ENCODE results near the gene GNAL. TPM values are rescaled to one million over a fixed set of nuclear protein-coding genes. Genes with fewer than 3 reads are reported as not detected.
A peak's percentile ranks its signal among the peaks of the same experiment; 100 is the strongest.

GNAL gene
- total RNA-seq, 6 donors from 2014 or later: 1.00 to 6.7 (median 3.5) TPM

DNA sequence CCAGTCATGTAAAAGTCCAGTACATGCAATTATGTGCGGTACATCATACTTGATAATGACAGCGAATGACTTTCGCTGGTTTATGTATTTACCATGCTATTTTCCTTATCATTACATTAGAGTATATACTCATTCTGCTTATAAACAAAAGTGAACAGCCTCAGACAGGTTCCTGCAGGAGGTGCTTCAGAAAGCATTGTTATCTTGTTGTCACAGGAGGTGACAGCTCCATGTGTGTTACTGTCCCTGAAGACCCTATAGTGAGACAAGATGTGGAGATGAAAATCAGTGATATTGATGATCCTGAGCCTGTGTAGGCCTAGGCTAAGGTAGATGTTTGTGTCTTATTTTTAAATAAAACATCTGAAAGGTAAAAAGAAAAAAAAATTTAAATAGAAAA, 234.4 kb downstream of the GNAL start:
- 64 to 97% methylated on average over 3 of the region's 3 CpGs for WGBS, 2 donors
- Histone ChIP-seq H3K27me3 (no peaks in the 10 kb centered on the region), H3K4me1 (peaks cover 0 to 3% (median 0%) of the 10 kb centered on the region in 4 donors), H3K4me3 (no peak overlapping the region), H3K9me3 (no peaks in the 10 kb centered on the region), H3K36me3 (no peaks in the 10 kb centered on the region), H3K27ac (no peak overlapping the region)
- DNase-seq (no peak), ATAC-seq (ENCODE audit: low FRiP score in 2 of 2) (no peak)
- TF ChIP-seq POLR2A (IDR thresholded peaks at IDR 0.05): no peak
- TF ChIP-seq, protein P1, sequence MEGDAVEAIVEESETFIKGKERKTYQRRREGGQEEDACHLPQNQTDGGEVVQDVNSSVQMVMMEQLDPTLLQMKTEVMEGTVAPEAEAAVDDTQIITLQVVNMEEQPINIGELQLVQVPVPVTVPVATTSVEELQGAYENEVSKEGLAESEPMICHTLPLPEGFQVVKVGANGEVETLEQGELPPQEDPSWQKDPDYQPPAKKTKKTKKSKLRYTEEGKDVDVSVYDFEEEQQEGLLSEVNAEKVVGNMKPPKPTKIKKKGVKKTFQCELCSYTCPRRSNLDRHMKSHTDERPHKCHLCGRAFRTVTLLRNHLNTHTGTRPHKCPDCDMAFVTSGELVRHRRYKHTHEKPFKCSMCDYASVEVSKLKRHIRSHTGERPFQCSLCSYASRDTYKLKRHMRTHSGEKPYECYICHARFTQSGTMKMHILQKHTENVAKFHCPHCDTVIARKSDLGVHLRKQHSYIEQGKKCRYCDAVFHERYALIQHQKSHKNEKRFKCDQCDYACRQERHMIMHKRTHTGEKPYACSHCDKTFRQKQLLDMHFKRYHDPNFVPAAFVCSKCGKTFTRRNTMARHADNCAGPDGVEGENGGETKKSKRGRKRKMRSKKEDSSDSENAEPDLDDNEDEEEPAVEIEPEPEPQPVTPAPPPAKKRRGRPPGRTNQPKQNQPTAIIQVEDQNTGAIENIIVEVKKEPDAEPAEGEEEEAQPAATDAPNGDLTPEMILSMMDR (IDR thresholded peaks at IDR 0.05): no peak
- TF ChIP-seq POLR2AphosphoS5 (IDR thresholded peaks at IDR 0.05): no peak
- no peak for TF ChIP-seq EP300 (IDR thresholded peaks at IDR 0.05)

DNA sequence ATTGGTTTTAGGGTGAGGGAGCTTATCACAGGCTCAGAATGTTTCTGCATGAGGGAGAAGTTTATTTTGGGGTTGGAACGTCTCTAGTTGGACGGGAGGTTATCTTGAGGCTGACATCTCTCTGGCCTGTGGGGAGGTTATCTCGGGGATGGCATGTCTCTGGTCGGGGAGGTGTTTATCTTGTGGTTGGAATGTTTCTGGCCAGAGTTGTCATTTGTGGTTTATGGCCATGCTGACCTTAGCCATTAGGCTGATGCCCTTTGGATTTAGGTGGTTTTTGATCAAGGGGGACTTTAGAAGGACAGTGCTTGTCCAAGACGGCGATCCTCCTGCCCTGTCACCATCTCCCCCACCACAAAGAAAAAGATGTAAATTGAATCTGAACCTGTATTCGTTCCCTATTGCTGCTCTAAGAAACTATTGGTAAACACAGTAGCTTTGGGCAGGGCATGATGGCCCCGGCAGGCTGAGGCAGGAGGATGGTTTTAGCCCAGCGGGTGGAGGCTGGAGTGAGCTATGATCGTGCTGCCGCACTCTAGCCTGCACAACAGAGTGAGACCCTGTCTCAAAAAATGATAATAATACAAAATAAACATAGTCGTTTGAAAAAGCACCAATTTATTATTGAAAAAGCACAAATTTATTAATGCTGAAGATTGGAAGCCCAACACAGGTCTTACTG, 236.9 kb downstream of the GNAL start:
- Histone ChIP-seq H3K36me3 (no peaks in the 10 kb centered on the region), H3K27me3 (no peaks in the 10 kb centered on the region), H3K27ac (no peak overlapping the region), H3K4me1 (peaks cover 0 to 3% (median 0%) of the 10 kb centered on the region in 4 donors), H3K4me3 (no peak overlapping the region), H3K9me3 (no peaks in the 10 kb centered on the region)
- 76 to 79% methylated on average over 11 to 12 of the region's 12 CpGs for WGBS, 2 donors
- no peak for DNase-seq
- no peak for TF ChIP-seq POLR2A (IDR thresholded peaks at IDR 0.05)
- no peak for TF ChIP-seq EP300 (IDR thresholded peaks at IDR 0.05)
- TF ChIP-seq POLR2AphosphoS5 (IDR thresholded peaks at IDR 0.05): no peak
- TF ChIP-seq, protein P1 (IDR thresholded peaks at IDR 0.05): no peak
- ATAC-seq (ENCODE audit: low FRiP score in 2 of 2): no peak

DNA sequence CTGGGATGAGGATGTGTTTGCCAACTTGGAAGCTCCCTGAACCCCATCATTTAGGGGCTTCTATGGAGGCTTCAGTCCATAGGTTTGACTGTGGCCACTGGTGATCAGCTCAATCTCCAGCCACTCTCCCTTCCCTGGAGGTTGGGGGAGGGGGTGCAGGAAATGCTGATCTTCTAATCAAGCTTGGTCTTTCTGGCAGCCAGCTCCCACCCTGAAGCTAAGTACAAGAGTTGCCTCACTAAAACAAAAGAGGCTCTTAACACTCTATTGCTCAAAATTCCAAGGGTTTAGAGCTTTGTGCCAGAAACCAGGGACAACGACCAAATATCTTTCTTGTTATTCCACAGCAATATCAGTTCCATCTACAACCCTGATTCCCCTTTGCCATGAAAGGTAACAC, 238.4 kb downstream of the GNAL start:
- Histone ChIP-seq H3K4me3 (no peak overlapping the region), H3K27me3 (no peaks in the 10 kb centered on the region), H3K9me3 (no peaks in the 10 kb centered on the region), H3K4me1 (peaks cover 0 to 3% (median 0%) of the 10 kb centered on the region in 4 donors), H3K27ac (no peak overlapping the region), H3K36me3 (no peaks in the 10 kb centered on the region)
- WGBS, 2 donors: 0 to 52% methylated on average over 1 of the region's 1 CpG
- DNase-seq: peak in 1 of 2 donors; percentile 60
- TF ChIP-seq EP300 (IDR thresholded peaks at IDR 0.05) (no peak), POLR2AphosphoS5 (IDR thresholded peaks at IDR 0.05) (no peak), POLR2A (IDR thresholded peaks at IDR 0.05) (no peak)
- TF ChIP-seq, protein P1 (IDR thresholded peaks at IDR 0.05): no peak
- no peak for ATAC-seq (ENCODE audit: low FRiP score in 2 of 2)

DNA sequence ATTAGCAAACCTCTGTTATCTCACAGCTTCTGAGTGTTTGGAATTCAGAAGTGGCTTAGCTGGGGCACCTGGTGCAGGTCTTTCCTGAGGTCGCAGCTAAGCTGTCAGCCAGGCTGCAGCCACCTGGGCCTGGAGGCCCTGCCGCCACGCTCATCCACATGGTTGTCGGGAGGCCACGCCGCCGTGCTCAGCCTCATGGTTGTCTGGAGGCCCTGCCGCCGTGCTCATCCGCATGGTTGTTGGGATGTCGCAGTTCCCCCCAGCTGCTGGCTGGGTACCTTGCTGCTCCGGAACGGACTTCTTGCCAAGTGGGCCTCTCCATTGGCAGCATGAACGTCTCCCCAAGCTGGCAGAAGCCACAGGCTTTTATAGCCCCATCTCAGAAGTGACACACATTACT, 243.3 kb downstream of the GNAL start:
- Histone ChIP-seq H3K27ac (no peak overlapping the region), H3K4me3 (no peak overlapping the region), H3K36me3 (no peaks in the 10 kb centered on the region), H3K4me1 (no peaks in the 10 kb centered on the region), H3K27me3 (no peaks in the 10 kb centered on the region), H3K9me3 (no peaks in the 10 kb centered on the region)
- peak in 1 of 2 donors; percentile 78 for DNase-seq
- no peak for TF ChIP-seq POLR2AphosphoS5 (IDR thresholded peaks at IDR 0.05)
- TF ChIP-seq, protein P1 (IDR thresholded peaks at IDR 0.05): no peak
- no peak for TF ChIP-seq EP300 (IDR thresholded peaks at IDR 0.05)
- no peak for TF ChIP-seq POLR2A (IDR thresholded peaks at IDR 0.05)
- 91 to 93% methylated on average over 8 to 10 of the region's 14 CpGs for WGBS, 2 donors
- ATAC-seq (ENCODE audit: low FRiP score in 2 of 2): peak in 1 of 2 donors; percentile 26

Other genes starting within 250 kb of the GNAL start
- not detected for gene SLC35G4, start 79.7 kb upstream of the GNAL start, total RNA-seq
- gene CHMP1B, start 162.1 kb downstream of the GNAL start, total RNA-seq: 10 to 100 TPM; 29.3 to 61.4 (median 50.0) TPM
- gene MPPE1, start 219.1 kb downstream of the GNAL start, total RNA-seq: 100 to 1,000 TPM in 1 of 6 donors, 10 to 100 TPM in 5; 37.4 to 114 (median 75.3) TPM